ENCODE data around the gene UCMA.
"Not testable (repeated sequence)": the region's sequence is repeated elsewhere in the genome, so short reads cannot be mapped to it uniquely, and the experiment has no call there.

Gene UCMA, protein sequence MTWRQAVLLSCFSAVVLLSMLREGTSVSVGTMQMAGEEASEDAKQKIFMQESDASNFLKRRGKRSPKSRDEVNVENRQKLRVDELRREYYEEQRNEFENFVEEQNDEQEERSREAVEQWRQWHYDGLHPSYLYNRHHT

DNA sequence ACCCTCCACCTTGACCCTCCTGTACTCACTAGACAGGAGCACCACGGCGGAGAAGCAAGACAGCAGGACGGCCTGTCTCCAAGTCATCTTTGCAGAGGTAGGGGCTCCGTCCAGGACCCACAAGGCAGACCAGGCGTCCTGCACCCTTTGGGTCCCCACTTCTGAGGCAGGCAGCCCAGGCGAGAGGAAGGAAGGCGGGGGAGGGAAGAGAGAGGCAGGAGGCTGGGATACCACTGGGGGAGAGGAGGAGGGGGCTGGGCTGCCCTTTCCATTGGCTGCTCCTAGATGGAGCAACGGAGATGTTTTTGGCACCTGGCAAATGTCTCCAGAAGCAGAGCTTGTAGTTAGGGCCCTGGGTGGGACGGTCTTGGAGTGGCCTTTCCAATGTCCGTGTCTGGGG is at the start of gene UCMA:
Gene UCMA (minus strand): TSS at position 203 of the 400 bp plus-strand sequence. CDS start 116 bp downstream, at position 87.
- no peak for TF ChIP-seq ZNF274 (IDR thresholded peaks at IDR 0.05; ENCODE audit: low read depth, low read length)
- no peak within 1 kb of the TSS for H3K4me3 ChIP-seq (ENCODE audit: low read length)

DNA sequence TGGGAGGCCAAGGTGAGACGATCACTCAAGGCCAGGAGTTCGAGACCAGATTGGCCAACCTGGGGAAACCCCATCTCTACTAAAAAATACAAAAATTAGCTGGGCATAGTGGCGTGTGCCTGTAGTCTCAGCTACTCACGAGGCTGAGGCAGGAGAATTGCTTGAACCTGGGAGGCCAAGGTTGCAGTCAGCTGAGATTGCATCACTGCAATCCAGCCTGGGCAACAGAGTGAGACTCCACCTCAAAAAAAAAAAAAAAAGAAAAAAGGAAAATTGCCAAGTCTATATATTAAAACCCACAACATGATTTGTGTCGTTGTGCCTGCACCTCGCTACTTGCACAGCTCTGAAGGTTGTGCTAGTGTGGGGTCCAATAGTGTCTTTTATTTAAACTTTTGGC is 48.2 kb upstream of the UCMA start:
- not testable (repeated sequence) for H3K4me3 ChIP-seq (ENCODE audit: low read length)

DNA sequence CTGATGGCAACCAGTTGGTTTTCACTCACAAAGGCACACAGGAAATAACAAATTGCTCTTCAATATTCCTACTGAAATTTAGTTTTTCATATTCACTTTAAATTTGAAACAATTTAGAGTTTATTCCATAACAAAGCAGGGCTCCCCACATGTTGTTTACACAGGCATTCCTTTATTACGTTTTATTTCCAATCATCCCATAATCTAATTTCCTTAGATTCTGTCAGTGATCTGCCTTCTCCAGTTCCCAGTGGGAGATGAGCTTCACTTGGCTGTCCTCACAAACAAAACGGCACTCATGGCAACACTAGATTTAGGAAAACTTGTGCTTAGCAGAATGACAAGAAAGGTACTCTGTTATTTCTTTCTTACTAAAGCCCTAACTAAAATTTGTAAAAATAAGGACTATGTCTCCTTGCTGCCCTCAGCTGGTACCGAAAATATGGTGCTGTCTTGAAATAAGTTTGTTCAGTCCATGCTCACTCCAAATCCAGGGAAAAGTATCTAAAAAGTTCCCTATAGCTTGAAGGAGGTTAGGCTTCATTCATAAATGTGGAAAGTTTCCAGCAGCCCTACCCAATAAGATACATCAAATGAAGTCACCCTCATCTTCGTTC is 42.7 kb upstream of the UCMA start:
- TF ChIP-seq ZNF274 (IDR thresholded peaks at IDR 0.05; ENCODE audit: low read depth, low read length): no peak
- no peak overlapping the region for H3K4me3 ChIP-seq (ENCODE audit: low read length)

DNA sequence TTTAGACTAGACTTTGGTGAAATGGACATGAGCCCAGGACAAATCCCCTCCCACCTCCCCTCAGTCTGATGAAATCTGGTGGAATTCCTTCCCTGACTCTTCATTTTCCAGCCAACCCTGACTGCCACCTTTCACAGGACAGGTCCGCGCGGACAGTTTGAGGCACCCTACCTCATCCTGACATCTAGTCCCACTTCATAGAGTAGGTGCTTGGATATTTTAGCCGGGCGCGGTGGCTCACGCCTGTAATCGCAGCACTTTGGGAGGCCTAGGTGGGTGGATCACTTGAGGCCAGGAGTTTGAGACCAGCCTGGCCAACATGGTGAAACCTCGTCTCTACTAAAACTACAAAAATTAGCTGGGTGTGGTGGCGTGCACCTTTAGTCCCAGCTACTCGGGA is 42.0 kb upstream of the UCMA start:
- H3K4me3 ChIP-seq (ENCODE audit: low read length): not testable (repeated sequence)

DNA sequence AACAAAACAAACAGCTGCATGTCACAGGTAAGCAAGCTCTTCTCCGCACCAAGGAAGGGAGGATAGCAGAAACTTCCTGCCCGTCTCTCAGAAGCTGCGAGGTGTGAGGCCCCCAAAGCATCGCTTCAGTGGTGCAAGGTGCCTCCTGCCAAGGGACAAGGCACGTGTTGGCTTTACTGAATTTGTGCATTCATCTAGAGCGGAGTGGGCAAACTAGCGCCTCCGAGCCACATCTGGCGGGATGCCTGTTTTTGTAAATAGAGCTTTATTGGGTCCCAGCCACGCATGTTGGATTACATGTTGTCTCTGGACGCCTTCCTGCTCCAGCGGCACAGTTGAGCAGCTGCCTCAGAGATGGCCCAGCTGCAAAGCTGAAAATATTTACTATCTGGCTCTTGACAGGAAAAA is 38.0 kb upstream of the UCMA start:
- no peak for TF ChIP-seq ZNF274 (IDR thresholded peaks at IDR 0.05; ENCODE audit: low read depth, low read length)
- no peak overlapping the region for H3K4me3 ChIP-seq (ENCODE audit: low read length)

DNA sequence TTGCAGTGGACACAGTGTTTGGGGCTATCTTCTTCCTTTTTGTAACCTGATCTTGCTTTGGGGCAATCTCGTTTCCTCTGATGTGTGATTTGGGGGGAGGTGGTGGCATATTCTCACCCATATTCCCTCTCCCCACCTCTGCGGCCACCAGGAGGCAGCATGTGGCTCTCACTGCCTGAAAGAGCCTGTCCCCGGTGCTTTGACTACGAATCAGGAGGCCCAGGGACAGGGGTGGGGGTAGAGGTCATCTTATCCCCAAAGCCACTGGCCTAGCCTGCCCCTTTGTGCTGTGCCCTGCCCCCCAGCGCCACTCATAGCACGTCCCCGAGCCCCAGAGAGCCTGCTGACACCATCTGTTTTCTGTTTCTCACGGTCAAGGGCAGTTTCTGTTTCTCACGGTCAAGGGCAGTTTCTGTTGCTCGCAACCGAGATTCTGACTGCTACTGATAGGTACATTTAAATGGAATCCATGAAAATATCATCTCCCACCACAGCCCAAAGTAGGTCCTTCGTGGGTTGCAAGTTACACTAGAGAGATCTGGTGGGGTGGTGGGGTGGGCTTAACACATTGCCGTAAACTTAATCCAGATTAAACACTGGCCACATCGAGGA is 37.5 kb upstream of the UCMA start:
- H3K4me3 ChIP-seq (ENCODE audit: low read length): no peak overlapping the region
- TF ChIP-seq ZNF274 (IDR thresholded peaks at IDR 0.05; ENCODE audit: low read depth, low read length): no peak

DNA sequence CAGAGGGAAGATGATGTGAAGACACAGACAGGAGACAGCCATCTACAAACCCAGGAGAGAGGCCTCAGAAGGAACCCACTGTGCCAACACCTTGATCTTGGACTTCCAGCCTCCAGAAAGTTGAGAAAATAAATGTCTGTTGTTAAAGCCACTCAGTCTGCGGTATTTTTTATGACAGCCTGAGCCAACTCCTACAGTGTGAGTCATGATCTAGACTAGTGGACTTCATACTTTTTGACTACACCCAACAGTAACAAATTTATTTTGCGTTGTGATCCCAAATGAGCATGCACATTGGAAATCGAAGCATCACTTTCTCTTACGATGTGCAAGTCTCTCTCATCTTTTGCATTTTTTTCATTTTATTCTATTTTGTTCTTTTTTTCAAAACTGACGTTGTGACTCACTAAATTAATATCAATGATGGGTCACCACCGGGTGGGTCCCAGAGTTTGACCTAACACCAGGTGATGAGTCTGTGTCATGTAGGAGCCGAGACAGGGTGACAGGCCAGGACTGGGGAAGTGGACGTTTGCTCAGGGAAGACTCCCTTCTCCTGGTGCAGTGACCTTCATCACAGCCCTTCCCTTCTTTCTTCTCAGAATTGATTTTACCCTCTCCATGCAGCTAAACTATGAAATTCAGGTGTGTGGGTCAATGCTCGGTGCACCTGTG is 36.8 kb upstream of the UCMA start:
- no peak for TF ChIP-seq ZNF274 (IDR thresholded peaks at IDR 0.05; ENCODE audit: low read depth, low read length)
- no peak overlapping the region for H3K4me3 ChIP-seq (ENCODE audit: low read length)

DNA sequence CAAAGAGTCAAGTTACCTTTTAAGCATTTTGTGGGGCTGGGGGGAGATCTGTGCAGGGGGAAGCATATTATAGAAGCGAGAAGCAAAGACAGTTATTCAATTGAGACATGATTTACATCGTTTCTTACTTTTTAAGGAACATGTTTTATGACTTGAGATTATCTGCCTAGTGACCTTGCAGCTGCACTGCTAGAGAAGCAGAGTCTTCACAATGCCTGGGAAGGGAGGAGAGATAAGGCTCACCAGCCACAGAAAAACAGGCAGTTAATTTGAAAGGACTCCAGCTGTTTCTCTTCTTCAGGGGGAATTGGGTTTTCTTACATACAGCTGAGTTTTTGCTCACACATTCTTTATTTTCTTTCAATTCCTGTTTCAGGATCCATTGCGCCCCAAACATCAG is 34.7 kb upstream of the UCMA start:
- H3K4me3 ChIP-seq (ENCODE audit: low read length): no peak overlapping the region
- no peak for TF ChIP-seq ZNF274 (IDR thresholded peaks at IDR 0.05; ENCODE audit: low read depth, low read length)

DNA sequence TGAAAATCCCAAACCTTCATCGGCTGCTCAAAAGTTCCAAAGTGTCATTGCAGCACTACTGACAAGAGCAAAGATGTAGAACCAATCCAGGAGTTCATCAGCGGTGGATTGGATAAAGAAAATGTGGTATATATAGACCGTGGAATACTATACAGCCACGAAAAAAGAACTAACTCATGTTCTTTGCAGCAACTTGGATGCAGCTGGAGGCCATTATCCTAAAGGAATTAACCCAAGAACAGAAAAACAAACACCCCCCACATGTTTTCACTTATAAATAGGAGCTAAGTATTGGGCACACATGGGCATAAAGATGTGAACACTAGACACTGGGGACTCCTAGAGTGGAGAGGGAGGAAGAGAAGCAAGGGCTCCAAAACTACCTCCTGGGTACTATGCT is 34.1 kb upstream of the UCMA start:
- TF ChIP-seq ZNF274 (IDR thresholded peaks at IDR 0.05; ENCODE audit: low read depth, low read length): no peak
- no peak overlapping the region for H3K4me3 ChIP-seq (ENCODE audit: low read length)

DNA sequence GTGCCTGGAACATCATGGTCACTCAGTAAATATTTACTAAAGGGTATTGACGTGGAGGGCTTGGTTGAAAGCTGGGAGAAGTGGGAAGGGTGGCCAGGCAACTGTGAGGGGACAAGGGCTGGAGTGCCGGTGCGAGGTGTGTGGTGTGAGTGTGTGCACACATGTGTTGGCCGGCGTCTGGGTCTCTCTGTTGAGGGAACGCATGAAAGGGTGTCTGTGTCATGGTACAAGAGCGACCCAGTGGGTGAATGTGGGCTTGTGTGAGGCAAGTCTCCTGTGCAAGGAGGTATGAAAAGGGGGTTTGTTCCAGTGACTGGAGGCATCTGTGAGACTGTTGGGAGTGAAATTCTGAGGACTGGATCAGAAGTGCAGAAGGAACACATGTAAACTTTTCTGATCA is 29.4 kb upstream of the UCMA start:
- no peak overlapping the region for H3K4me3 ChIP-seq (ENCODE audit: low read length)
- no peak for TF ChIP-seq ZNF274 (IDR thresholded peaks at IDR 0.05; ENCODE audit: low read depth, low read length)

DNA sequence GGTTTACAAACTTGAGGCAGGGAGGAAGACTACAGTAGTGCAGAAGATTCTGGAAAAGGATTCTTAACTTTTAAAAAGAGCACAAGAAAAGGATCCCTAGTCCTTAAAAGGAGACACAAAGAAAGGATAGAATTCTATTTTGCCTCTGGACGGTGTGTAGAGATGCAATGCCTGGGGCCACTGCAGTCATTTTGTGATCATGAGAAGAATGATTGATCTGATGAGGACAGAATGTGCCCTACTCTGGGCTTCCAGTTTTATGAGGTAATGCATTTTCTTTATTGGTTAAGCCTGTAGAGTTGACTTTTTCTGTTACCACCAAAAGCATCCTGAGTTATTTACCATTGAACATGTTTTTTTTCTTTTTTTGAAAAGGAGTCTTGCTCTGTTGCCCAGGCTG is 28.3 kb upstream of the UCMA start:
- TF ChIP-seq ZNF274 (IDR thresholded peaks at IDR 0.05; ENCODE audit: low read depth, low read length): no peak

DNA sequence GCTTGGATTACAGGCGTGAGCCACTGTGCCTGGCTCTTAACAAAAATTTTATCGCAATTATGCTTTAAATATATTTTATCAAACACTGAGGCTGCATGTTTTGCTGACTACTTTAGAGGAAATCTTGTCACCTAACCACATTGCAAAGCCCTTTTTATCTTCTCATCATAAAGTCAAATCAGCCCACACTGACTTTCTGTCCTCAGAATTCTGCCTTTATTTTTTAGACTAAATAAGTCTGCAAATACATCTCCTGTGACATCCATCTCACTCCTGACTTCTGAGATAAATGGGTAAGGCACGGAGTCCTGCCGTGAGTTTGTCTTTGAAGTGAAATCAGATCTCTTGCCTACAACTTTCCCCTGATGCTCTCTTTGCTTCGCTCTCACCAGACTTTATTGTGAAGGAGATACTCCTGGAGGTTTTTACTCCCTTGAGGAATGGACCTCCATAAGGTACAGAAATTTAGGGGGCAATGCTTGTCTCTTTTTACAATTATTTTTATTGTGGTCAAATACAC is 23.5 kb upstream of the UCMA start:
- TF ChIP-seq ZNF274 (IDR thresholded peaks at IDR 0.05; ENCODE audit: low read depth, low read length): no peak
- H3K4me3 ChIP-seq (ENCODE audit: low read length): no peak overlapping the region

More for the DNA sequence above, 28.3 kb upstream of the UCMA start:
- no peak overlapping the region for H3K4me3 ChIP-seq (ENCODE audit: low read length)

DNA sequence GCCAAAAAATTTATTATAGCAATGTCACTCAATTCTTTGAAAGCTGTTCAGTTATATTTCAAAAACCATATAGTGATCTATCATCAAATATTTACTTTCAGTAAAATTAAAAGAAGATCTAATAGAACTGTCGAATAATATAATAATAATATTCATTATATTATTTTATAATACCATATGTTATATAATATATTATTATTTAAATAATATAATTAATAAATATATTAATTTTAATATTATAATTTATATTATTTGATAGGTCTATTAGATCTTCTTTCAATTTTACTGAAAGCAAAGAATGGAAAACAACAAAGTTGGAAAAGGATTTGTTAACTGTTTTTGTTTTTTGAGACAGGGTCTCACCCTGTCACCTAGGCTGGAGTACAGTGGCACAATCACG is 22.5 kb upstream of the UCMA start:
- H3K4me3 ChIP-seq (ENCODE audit: low read length): no peak overlapping the region
- TF ChIP-seq ZNF274 (IDR thresholded peaks at IDR 0.05; ENCODE audit: low read depth, low read length): no peak

DNA sequence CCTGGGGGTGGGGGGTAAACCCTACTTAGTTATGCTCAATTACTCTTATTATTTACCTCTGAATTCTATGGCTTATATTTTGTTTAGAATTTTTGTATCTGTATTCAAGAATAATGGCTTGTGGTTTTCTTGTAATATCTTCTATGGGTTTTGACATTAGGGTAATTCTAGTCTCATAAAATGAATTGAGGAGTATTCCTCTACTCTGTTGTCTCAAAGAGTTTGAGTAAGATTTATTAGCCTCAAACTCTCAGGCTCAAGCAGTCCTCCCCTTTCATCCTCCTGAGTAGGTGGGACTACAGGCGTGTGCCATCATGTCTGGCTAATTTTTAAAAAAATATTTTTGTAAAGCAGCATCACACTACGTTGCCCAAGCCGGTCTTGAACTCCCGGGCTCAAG is 19.6 kb upstream of the UCMA start:
- H3K4me3 ChIP-seq (ENCODE audit: low read length): no peak overlapping the region
- no peak for TF ChIP-seq ZNF274 (IDR thresholded peaks at IDR 0.05; ENCODE audit: low read depth, low read length)

DNA sequence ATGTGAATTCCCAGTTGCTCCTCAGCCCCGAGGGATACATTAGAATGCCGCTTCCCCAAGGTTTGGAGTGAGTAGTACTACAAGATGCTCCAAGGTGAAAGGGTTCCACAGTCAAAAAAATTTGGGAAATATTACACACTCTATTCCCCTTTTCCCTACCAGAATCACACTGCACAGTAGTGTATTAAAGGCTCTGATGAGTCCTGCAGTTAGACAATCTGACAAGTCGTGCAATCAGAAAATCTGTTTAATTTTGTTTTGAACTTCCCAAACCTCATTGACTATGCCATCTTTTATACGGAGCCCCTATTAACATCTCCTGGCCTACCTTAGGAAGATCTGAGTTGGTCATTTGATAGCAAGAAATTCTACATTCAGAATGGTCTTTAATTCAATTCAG is 13.6 kb upstream of the UCMA start:
- TF ChIP-seq ZNF274 (IDR thresholded peaks at IDR 0.05; ENCODE audit: low read depth, low read length): no peak
- no peak overlapping the region for H3K4me3 ChIP-seq (ENCODE audit: low read length)

Measured in GM08714 (cell line).